ENCODE measurements around the gene NSD1.

NSD1 gene, protein sequence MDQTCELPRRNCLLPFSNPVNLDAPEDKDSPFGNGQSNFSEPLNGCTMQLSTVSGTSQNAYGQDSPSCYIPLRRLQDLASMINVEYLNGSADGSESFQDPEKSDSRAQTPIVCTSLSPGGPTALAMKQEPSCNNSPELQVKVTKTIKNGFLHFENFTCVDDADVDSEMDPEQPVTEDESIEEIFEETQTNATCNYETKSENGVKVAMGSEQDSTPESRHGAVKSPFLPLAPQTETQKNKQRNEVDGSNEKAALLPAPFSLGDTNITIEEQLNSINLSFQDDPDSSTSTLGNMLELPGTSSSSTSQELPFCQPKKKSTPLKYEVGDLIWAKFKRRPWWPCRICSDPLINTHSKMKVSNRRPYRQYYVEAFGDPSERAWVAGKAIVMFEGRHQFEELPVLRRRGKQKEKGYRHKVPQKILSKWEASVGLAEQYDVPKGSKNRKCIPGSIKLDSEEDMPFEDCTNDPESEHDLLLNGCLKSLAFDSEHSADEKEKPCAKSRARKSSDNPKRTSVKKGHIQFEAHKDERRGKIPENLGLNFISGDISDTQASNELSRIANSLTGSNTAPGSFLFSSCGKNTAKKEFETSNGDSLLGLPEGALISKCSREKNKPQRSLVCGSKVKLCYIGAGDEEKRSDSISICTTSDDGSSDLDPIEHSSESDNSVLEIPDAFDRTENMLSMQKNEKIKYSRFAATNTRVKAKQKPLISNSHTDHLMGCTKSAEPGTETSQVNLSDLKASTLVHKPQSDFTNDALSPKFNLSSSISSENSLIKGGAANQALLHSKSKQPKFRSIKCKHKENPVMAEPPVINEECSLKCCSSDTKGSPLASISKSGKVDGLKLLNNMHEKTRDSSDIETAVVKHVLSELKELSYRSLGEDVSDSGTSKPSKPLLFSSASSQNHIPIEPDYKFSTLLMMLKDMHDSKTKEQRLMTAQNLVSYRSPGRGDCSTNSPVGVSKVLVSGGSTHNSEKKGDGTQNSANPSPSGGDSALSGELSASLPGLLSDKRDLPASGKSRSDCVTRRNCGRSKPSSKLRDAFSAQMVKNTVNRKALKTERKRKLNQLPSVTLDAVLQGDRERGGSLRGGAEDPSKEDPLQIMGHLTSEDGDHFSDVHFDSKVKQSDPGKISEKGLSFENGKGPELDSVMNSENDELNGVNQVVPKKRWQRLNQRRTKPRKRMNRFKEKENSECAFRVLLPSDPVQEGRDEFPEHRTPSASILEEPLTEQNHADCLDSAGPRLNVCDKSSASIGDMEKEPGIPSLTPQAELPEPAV (N-terminal part only)

GRCh38 chr5:177133096-177133852 is at the start of gene NSD1:
NSD1 (plus strand) TSS chr5:177133773; CDS start chr5:177135104, 1,331 bp downstream.
- DNase-seq: peak; percentile 56

- no peak for DNase-seq
These were observed 49.4 kb upstream of the NSD1 start for GRCh38 chr5:177084175-177084574.

DNA sequence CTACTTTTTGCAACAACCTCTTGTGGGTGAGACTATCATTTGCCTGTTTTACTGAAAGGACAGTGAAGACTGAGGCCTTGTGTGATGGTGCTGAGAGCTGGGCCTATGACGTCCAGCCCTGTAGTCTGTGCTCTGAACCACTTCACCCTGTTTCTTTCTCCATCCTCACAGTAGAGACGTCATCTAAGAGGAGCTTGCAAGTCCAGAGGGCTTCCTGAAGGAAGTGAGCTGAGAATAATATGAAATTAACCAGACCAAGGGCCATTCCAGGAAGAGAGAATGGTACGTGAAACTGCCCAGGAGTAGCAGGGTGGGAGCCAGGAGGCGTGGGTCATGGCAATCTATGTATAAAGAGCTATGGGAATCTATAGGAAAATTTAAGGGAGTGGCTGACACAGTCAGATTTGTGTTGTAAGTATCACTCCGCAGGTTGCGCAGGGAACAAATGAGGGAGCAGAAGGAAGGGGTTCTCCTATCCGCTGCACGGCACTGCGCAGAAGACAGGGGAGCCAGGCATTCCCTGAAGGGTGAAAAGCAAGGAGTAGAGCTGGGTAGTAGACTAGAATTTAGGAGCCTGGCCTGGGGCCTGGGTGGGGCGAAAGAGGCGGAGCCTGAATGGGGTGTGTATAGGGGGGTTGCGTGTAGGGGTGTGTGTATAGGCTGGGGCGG is 47.5 kb upstream of the NSD1 start:
- no peak for DNase-seq

DNA sequence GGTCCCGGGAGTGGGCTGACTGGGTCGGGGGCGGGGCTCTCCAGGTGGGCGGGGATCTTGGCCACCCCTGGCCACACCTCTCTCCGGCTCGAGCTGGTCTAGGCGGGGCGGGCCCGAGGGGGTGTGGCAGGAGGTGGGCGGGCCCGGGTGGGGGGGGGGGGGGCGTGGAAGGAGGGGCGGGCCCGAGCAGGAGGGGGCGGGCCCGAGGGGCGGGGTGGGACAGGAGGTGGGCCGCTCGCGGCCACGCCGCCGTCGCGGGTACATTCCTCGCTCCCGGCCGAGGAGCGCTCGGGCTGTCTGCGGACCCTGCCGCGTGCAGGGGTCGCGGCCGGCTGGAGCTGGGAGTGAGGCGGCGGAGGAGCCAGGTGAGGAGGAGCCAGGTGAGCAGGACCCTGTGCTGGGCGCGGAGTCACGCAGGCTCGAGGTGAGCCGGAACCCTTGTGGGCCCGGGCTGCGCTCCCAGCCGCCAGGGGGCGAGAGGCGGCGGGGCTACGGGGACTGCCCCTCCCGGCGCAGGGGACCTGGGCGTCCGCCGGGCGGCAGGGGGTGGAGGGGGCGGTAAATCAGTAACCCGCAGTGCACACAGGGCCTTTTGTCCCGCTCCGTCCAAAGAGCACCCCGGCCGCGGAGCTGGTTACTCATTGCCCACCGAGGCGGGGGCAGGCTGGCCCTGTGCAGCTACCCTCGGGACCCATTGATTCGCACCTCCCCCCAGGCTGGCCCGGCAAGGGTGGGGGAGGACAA is 46.7 kb upstream of the NSD1 start, which contains the start of gene FGFR4:
FGFR4 (plus strand) TSS at position 262 of the 744 bp plus-strand sequence. CDS start 2,688 bp downstream, outside the sequence.
- peak; percentile 52 for DNase-seq

GRCh38 chr5:177087398-177088005 is 46.1 kb upstream of the NSD1 start:
- DNase-seq: no peak

GRCh38 chr5:177089127-177089526 is 44.4 kb upstream of the NSD1 start:
- DNase-seq: no peak

DNA sequence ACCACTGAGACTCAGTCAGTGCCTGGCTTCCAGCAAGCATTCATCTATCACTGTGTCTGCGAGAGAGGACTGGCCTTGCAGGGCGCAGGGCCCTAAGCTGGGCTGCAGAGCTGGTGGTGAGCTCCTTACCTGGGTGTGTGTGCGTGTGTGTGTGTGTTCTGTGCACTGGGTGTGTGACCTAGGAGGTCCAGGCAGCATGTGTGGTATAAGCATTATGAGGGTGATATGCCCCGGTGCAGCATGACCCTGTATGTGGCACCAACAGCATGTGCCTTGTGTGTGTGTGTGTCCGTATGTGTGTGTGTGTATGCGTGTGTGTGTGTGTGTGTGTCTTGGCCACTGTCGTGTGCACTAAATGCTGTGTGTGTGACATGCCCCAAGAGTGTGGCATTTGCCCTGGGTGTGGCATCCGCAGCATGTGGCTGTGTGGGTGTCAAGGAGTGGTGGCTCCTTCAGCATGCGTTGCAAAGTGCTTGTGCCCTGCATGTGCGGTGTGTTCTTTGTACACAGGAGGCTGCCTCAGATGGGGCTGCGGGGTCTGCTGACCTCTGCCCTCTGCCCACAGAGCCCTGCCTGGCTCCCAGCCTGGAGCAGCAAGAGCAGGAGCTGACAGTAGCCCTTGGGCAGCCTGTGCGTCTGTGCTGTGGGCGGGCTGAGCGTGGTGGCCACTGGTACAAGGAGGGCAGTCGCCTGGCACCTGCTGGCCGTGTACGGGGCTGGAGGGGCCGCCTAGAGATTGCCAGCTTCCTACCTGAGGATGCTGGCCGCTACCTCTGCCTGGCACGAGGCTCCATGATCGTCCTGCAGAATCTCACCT is 43.5 kb upstream of the NSD1 start:
- no peak for DNase-seq

DNA sequence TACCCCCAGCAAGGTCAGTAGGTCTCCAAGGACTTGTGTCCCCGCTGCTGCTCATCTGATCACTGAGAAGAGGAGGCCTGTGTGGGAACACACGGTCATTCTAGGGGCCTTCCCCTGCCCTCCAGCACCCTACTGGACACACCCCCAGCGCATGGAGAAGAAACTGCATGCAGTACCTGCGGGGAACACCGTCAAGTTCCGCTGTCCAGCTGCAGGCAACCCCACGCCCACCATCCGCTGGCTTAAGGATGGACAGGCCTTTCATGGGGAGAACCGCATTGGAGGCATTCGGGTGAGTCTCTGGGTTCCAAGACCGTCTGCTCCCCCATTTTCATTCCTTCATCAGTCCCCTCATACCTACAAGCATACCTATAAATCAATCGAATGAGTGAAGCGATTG is 42.8 kb upstream of the NSD1 start:
- DNase-seq: no peak

GRCh38 chr5:177091232-177091631 is 42.3 kb upstream of the NSD1 start:
- no peak for DNase-seq

GRCh38 chr5:177092178-177093081 is 41.1 kb upstream of the NSD1 start:
- no peak for DNase-seq

GRCh38 chr5:177093082-177093712 is 40.4 kb upstream of the NSD1 start:
- no peak for DNase-seq

GRCh38 chr5:177093803-177094202 is 39.8 kb upstream of the NSD1 start:
- DNase-seq: no peak

GRCh38 chr5:177094224-177095087 is 39.1 kb upstream of the NSD1 start:
- no peak for DNase-seq

GRCh38 chr5:177095088-177095669 is 38.4 kb upstream of the NSD1 start:
- no peak for DNase-seq

DNA sequence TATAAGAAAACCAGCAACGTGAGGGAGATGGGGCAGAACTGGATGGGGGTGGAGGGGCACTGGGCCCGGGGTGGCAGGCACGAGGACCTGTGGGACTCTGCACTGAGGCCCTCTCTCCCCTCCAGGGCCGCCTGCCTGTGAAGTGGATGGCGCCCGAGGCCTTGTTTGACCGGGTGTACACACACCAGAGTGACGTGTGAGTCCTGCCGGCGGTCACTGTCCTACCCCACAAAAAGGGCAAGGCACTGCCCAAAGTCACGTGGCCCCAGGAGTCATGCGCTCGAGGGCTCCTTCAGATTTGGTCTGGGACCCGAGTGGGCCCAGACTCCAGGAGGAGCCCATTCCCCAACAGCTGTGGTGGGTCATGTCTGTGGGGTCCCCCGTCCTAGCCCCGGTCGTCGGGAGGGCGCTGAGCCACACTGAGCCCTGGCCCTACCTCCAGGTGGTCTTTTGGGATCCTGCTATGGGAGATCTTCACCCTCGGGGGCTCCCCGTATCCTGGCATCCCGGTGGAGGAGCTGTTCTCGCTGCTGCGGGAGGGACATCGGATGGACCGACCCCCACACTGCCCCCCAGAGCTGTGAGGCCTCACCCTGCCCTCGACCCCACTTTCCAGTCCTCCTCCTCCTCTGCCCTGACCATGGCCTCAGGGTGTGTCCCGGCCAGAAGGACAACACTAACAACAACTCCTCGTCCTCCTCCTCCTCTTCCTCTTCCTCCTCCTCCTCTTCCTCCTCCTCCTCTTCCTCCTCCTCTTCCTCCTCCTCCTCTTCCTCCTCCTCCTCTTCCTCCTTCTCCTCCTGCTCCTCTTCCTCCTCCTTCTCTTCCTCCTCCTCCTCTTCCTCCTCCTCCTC is 37.2 kb upstream of the NSD1 start:
- DNase-seq: no peak
